Glomerular endothelial cell (primary cell): ENCODE results near the gene STING1. TPM values are rescaled to one million over a fixed set of nuclear protein-coding genes. Genes with fewer than 3 reads are reported as not detected.
"Not testable (repeated sequence)": the region's sequence is repeated elsewhere in the genome, so short reads cannot be mapped to it uniquely, and the experiment has no call there.

ENCODE experiments used
- DNase-seq: peaks from one replicate; pipeline ENCODE4 v3.0.0-alpha.2; 2011; ENCODE audit warnings: low read depth, low spot score; ENCODE audit errors: extremely low read depth
- total RNA-seq: library from RNA; depleted of rRNA; stranded (reverse); fragments of >200 nt; gene quantifications from 2 replicates; pipeline ENCODE4 v1.2.3, GENCODE V29; 2015

STING1 gene
- total RNA-seq, 1 donor from 2014 or later, result 58.0 TPM

DNA sequence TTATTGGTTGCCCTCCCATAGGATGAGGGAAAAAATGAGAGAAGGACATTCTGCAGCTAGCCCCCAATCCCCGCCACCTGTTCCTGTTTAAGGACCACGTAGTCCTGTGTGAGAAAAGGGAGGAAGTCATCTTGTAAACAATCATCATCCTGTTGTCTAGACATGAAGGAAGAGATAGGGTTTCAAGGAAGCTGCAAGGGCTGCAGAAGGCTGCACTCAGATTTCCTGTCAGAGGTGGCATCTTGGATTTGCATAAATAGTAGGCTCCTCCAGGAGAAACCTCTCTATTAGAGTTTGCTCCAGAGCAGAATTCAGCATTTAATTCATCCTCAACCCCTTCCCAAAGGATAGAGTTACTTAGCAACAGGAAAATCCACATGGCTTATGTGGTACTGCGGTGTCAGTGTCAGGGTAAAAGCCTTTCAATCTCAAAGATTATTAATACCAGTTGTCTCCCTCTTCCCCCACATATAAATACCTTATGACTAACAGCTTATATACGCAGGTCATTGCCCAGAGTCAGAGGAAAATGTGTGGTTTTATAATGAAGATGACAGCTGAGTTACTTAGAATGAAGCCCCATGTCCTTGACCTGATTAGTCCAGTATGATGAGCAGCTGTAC lies 38.6 kb downstream of the STING1 start:
- no peak for DNase-seq

- DNase-seq, result not testable (repeated sequence)
These were observed 42.1 kb downstream of the STING1 start for GRCh38 chr5:139440416-139440815.

DNA sequence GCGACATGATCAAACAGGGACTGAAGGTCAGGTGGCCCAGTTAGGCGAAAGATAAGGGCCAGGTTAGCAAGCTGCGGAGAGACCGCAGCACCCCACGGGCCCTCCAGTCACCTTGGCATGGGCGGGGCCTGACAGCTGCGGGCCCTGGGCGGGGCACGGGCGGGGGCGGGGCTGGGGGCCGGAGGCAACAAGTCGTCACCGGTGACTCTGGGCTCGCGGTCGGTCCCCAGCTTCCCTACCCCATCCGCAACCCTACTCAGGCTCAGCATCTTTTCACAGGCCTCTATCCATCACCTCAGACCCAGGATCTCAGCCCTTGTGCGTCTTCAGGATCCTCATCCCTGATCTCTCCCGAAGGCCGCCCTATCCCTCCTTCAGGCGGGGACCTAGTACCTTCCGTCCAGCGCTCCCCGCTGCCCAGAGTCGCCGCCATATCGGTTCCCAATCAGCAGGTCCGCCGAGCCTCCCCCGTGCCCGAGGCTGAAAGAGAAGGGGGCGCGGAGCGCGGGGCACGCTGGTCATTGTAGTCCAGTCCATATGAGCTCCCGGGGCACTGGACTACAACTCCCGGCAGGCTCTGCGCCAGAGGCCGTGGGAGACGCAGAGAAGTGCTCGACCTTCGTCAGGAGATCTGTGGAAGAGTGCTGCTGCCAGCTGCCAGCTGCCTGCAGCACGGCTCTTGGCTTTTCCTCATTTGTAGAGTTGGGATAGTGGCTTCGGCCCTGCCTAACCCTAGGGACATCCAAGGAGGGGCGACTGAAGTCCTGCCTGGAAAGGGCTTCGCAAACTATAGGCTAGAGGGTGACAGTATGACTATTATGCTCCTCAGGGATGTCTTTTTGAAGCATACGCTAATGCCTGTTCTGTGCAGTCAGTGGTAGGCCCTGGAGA lies 43.3 kb downstream of the STING1 start, which contains the start of gene DNAJC18:
TSS of gene DNAJC18 (minus strand) at position 513 of the 891 bp plus-strand sequence. CDS start at position 433, 80 bp downstream.
- no peak for DNase-seq

- DNase-seq, result no peak
These were observed 43.9 kb downstream of the STING1 start for GRCh38 chr5:139438707-139439012.

DNA sequence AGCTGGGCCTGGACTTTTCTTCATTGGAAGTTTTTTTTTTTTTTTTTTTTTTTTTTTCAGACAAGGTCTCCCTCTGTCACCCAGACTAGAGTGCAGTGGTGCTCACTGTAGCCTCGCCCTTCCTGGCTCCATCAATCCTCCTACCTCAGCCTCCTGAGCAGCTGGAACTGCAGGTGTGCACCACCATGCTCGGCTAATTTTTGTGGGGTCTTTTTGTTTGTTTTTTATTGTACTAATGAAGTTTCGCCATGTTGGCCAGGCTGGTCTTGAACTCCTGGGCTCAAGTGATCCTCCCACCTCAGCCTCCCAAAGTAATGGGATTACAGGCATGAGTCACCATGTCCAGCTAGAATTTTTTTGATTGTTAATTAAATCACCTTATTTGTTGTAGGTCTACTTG lies 46.9 kb downstream of the STING1 start:
- no peak for DNase-seq

DNA sequence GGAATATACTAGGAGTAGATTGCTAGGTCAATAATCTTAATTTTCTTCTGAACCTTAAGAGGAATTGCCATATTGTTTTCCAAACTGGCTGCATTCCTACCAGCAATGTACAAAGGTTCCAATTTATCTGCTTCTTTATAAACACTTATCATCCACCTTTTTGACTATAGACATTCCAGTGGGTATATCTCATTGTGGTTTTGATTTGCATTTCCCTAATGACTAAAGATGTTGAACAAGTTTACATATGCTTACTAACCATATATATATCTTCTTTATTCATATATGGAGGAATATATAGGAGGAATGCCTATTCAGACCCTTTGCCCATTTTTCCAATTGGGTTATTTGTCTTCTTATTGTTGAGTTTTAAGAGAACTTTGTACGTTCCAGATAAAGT lies 50.9 kb downstream of the STING1 start:
- DNase-seq, result no peak

DNA sequence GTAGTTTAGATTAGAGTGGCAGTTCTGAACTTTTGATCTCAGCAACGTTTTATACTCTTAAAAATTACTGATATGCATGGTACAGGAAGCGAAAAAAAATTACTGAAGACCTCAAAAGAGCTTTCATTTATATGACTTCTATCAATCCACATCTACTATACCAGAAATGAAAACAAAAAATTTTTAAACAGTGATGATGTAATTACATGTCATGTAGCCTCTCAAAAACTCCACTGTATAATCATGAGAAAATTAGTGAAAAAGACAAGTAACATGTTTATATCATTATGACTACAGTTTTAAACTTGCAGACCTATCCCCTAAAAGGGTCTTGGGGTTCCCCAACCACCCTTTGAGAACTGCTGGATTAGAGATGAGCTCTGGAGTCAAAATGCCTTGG lies 52.5 kb downstream of the STING1 start:
- no peak for DNase-seq

DNA sequence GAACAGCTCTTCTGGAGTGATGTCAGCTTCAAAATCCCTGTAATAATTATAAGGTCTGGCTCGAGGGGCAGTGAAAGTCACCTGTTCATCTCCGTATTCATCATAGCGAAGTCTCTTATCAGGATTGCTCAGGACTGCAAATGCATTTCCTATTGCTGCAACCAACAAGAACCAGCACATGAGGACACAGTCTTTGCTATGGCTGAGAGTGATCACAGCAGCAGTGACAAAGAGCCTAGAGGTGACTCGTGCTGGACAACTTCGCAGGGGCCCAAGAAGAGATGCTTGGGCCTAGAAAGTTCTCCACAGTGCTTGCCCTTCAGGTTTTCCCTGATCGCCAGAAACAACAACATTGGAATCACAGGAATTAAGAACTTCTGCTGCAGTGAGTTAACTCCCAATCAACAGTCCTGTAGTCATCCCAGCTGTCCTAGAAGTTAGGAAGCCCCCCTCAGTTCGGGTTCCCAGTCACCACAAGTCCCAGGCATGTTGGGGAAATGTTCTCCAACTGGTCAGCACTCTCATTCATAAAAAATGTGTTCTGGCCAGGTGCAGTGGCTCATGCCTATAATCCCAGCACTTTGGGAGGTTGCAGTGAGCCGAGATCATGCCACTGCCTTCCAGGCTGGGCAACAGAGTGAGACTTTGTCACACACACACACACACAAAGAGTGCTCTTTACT lies 56.2 kb downstream of the STING1 start:
- DNase-seq, result no peak

Other genes with a start within 250 kb of the STING1 start
- gene MATR3, start 189.0 kb downstream of the STING1 start, total RNA-seq, result 178 and 187 TPM in 2 replicates
- gene PAIP2, start 140.9 kb downstream of the STING1 start, total RNA-seq, result 48.5 and 56.1 TPM in 2 replicates
- not detected in 2 replicates for gene SLC23A1, start 99.5 kb downstream of the STING1 start, total RNA-seq
- gene MZB1, start 92.8 kb downstream of the STING1 start, total RNA-seq, result 0.29 and 0.68 TPM in 2 replicates
- gene PROB1, start 87.7 kb downstream of the STING1 start, total RNA-seq, result 2.4 and 2.7 TPM in 2 replicates
- 4.8 and 9.5 TPM in 2 replicates for gene SPATA24, start 78.7 kb downstream of the STING1 start, total RNA-seq
- gene DNAJC18, start 43.2 kb downstream of the STING1 start, total RNA-seq, result 12.0 and 16.7 TPM in 2 replicates
- gene ECSCR, start 20.0 kb downstream of the STING1 start, total RNA-seq, result 345 and 393 TPM in 2 replicates
- gene SMIM33, start 11.8 kb downstream of the STING1 start, total RNA-seq, result not detected in 2 replicates
- gene UBE2D2, start 78.6 kb upstream of the STING1 start, total RNA-seq, result 107 and 110 TPM in 2 replicates
- gene CXXC5, start 165.6 kb upstream of the STING1 start, total RNA-seq, result 20.8 and 22.6 TPM in 2 replicates